Hematopoietic multipotent progenitor cell treated with erythropoietin and hydrocortisone succinate and interleukin-3 and kit ligand, for 17 days (in vitro differentiated cells): ENCODE measurements around the gene RPS6KL1.

Experiments used
- DNase-seq: peaks from one replicate; pipeline ENCODE4 v3.0.0-alpha.2; 2015; ENCODE audit warnings: low spot score

RPS6KL1 gene

DNA sequence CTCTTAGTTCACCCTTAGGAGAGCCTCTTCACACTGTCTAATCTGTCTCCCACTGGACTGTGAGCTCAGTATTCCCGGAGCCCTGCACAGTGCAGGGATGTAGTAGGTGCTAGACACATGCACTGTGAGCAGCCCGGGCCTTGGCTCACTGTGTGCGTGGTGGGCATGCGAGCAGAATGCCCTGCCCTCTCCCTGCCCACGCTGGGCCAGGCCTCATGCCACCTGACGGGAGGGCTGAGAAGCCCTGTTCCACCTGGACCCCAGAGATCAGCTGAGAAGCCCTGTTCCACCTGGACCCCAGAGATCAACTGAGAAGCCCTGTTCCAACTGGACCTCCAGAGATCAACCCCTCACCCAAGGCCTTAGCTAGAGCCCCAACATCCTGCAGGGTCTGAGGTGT lies 10.9 kb downstream of the RPS6KL1 start:
- DNase-seq = no peak

DNA sequence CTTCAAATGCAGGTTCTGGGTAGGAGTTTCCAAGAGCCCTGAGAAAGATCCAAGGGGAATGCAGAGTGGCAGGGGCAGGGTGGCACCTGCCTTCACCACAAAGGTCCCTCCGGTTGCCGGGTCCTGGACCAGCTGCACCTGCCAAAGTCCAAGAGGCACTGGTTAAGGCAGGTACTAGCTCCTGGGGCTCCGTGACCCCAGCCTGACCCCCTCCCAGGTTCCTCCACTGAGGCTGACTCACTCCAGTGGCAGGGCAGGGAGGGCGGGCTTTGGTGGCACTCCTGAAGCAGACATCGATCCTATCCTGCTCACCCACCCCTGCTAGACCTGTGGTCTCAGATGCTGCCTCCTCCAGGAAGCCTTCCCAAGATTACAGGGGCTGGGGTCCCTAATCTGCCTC lies 11.4 kb downstream of the RPS6KL1 start:
- no peak for DNase-seq

DNA sequence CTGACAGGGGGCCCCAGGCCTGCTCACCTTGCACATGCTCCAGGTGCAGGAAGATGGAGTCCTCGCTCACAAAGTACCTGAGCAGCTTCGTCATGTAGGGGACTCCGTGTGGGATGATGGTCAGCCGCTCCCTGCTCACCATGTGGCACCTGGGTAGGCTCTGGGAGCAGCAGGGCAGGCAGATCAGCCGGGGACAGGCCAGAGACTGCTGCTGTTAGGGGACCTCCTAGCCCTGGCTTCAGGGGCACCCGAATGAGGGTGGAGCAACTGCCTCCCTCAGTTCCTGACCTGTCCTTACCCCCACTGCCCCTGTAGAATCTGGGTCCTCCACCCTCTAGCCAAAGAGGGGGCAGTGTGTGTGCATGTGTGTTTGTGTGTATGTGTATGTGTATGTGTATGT lies 11.8 kb downstream of the RPS6KL1 start:
- no peak for DNase-seq

DNA sequence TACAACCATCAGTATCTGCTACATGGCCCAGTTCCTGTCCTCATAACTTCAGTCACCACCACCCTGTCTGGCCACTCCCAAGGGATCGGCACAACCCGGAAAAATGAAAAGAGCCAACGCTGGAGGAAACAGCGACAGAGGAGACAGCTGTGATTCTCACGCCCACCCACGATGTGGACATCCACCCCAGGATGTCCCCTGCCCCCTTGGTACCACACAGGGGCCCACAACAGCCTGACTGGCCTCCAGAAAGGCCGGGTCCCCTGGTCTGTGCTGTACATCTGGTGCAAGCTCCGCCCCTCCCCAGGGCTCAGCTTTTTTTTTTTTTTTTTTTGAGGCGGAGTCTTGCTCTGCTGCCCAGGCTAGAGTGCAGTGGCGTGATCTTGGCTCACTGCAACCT lies 12.5 kb downstream of the RPS6KL1 start:
- no peak for DNase-seq

DNA sequence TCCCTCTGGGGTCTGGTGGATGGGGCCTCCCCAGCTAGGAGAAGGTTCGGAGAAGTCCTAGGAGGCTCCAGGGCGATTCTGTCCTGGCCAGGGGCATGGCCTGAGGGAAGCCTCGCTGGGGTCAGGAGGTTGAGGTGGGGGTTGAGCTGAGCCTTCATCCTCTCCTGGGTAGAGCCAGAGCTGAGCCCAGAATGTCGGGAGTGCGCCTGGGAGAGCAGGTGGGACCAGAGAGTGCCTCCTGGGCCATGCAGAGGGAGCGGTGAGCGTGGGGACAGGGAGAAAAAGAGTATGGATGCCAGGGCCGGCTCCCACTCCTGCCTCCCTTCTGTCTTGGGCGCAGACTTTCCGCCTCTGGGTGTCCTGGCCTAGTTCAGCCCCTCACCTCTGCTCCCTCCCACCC lies 13.1 kb downstream of the RPS6KL1 start:
- DNase-seq = no peak

DNA sequence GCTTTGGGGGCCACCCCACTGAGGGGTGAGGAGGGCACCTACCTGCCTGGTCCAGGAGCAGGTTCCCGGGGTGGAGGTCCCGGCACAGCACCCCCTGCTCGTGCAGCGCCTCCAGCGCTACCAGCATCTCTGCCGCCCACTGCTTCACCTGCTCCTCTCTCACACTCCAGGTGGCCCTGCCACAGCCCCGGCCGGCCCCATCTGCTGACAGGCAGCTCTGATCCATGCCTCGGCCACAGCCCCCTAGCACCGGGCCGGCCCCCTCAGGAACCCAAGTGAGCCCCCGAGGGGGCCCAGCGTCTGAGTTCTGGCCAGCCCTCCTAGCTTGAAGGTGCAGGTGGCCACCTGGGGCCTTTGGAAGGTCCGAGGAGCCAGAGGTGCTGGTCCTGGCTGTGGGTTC lies 13.6 kb downstream of the RPS6KL1 start:
- DNase-seq = no peak

DNA sequence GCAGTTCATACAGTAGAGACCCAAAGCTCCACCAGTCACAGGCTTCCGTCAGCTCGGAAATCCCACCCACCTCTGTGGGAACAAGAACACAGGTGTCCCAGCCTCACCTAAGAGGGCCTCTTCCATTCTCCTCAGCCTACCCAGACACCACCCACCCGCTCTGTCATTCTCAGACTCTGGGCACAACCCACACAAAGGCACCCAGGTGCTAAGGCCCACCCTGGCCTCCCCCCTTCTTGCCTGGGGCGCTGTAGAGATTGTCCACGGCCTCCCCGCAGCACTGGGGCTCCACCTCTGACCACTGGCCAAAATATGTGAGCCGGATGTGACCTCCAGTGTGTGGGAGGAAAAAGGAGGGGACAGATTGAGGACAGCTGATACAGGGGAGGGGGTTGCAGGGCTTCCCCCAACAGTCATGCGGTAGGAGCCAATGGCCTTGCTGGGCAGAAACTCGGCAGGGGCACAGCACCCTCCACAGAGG lies 14.2 kb downstream of the RPS6KL1 start:
- DNase-seq = no peak

DNA sequence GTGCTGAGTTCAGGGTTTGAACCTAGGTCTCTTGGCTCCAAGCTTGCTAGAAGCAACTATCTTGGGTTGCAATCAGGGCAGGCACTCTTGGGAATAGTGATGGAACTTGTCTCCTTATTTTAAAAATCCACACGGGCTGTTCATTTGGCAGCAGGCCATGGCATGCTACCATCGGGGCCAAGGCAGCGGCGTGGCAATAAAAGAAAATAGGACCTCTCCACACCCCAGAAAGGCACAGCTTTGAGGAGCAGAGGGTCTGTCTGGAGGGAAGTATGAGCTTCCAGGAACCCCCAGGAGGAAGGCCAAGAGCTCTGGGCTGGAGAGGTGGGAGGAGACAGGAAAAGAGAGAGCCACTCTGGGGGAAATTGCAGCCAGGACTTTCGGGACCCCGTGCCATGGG lies 15.3 kb downstream of the RPS6KL1 start:
- DNase-seq = no peak

DNA sequence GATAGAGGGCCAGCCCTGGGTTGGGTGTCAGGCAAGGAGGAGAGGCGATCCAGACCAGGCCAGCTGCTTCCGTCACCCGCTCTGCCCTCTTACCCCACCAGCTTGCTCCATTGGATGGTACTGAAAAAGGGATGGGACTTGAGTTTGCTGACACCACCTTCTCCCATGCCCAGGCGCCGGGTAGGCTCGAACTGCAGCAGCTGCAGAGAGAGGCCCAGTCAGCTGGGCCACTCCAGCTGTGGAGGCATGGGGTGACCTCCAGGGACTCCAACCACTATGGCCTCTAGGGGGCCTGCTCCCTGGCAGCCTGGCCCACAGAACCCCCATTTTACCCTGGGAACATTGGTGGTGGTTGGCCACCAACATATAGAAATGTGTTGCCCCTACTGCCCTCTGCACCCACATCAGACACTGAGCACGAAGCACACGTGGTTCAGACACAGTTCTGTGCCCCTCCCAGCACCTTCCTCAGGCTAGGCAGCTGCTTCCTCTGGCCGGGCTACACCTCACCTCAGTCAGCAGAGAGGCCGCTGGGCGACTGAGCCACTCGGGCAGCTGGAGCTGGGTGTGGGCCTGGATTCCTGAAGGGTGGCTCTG lies 16.0 kb downstream of the RPS6KL1 start:
- no peak for DNase-seq

DNA sequence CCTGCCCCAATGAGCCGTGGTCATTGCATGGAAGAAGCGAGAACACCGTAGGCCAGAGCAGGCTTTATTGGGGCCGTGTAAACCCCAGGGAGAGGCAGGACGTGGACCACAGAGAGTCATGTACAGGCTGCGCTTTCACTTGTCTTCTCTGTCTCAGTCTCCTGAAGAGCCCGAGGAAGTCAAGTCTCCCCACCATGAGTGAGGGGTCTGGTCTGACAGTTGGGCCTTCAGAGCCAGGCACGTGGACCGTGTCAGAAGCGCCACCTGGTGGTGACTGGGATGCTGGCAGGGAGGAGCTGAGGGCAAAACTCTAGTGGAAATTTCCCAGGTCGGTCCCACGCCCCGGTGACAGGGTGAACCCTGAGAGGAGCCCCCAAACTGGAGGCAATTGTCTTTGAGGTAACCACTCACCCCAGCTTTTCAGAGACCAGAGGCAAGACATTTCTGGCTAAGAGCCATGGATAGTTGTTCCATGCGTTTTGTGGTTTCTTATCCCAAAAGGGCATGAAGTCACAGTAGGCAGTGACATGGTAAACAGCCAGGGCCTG lies 17.4 kb downstream of the RPS6KL1 start:
- DNase-seq = peak; percentile 81

DNA sequence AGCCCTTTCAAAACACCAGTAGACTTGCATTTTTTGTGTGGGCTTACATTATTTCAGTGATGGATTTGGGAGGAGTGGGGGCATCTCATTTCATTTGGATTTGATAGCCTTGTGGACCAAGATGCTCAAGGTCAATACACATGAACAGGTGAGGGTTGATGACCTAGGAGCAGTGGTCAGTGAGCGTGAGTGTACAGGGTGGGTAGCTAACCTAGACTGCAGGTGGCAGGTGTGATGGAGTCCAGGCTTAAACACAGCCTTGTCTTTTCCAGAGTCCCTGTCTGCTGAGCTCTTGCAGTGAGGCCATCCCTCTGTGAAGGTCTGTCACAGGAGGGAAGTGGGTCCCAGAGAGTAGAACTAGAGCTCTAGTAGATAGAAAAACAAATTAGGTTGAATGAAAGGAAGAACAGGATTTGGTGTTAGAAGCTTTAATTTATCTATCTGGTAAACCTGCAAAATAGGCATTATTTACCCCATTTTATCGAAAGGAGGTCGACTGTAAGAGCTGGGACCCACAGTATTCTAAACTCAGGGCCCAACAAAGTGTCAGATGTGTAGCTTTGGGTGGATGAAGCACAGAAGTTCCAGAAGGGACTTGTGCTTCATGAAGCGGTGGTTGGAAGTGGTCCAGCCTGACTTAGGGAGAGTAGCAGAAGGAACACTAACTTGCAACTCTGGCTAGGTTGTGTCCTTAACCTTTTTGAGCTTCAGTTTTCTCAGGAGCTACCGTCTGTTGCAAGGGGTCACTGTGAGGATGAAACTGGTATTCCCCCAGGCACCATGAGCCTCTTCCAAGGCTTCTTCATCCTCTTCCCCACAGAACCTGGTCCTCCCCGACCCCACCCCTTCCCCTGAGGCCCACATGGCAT lies 18.2 kb downstream of the RPS6KL1 start:
- DNase-seq = no peak

DNA sequence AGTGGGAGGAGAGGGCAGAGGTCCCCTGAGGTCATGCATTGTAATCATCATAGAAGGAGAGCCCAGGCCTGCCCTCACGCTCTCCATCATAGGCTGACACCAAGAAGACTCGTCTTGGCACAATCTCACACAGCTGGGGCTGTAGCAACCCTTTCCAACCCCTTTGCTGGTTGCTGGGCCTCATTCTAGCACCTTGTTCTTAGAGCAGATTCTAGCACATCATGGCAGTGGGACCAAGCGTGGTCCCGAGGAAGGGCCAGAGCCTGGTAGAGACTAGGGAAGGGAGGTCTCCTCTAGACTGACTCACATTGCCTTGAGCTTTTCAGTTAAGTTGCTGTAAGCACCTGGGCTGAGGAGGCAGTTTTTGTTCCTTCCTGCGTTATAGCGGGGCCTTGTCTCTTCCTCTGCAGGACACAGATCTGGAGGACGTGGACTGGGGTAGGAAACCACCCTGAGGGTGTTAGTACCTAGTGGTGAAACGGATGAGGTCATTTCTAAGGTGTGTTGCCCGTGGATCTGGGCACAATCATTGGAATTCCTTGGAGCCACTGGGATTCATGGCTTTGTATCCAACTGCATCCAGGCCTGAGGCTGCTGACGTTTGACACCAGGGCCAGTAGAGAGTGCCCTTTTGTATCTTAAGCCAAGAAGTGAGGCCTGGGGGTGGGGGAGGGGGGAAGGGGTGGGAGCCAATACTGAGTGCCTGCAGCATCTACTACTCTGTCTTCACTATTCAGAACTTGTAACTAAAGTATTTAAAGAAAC lies 19.9 kb downstream of the RPS6KL1 start:
- DNase-seq = no peak

DNA sequence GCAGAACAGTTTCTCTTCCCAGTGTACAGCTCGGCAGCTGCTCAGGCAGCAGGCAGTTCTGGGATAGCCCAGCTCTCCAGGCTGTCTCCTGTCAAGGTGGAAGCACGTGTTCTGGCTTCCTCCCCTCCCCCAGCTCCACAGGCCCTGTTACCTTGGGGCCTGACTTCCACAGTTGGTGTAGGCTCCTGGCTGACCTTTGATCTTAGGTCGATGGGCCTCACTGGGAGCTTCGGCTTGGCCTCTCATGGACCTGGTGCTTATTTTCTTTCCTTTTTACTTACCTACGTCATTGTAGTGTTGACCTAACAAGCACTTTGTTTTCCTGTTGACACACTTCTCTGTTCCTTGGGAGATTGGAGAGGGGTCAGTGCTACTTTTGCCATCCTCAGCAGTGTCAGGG lies 24.4 kb downstream of the RPS6KL1 start:
- no peak for DNase-seq

DNA sequence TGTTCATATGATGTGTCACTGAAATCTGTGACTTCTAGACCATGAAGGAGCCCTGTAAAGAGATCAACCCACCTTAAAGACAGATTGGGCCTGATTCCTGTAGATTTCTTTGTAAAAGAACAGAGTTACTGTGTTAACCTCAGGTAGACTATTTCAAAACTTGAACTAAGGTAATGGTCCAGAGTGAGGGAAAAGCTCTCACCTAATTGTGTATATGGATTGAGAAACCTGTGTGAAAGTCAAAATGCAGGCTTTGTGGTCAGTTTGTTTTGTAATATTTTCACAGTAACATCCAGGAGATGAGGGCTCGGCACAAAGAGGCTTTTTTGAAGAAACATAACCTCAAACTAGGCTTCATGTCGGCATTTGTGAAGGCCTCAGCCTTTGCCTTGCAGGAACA lies 25.0 kb downstream of the RPS6KL1 start:
- DNase-seq = no peak

DNA sequence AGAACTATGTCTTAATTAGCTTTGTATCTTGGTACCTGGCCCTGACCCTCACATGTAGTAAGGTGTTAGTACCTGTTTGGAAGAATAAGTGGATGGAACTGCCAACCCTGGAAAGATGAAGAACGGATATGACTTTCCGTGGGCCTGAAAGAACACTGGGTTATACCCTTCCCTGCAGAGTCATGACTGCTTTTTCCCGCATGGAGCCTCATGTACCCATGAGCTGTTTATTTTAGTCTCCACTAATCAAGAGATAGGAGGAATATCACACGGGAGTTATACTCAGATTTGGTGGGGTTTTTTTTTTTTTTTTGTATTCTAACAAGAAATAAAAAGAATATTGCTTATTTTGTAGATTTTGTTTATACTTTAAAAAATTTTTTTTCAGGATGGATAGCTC lies 25.4 kb downstream of the RPS6KL1 start:
- no peak for DNase-seq

DNA sequence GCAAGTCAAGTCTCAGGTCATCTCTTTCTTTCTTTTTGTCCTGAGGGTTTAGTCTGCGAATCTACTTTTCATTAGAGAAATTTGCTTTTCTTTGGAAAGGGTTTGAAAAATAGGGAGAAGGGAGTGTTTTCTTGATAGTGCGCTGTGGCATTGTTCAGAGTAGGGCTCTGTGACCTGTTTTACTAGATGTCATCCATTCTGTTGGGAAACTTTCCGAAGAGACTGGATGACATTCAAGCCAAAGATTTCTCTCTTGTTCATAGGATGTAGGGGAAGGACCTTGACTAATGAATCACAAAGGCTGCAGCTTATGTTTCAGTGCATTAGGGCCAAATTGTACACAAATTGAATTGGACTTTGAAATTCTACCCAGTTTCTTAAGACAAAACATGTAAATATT lies 26.7 kb downstream of the RPS6KL1 start:
- DNase-seq = no peak

DNA sequence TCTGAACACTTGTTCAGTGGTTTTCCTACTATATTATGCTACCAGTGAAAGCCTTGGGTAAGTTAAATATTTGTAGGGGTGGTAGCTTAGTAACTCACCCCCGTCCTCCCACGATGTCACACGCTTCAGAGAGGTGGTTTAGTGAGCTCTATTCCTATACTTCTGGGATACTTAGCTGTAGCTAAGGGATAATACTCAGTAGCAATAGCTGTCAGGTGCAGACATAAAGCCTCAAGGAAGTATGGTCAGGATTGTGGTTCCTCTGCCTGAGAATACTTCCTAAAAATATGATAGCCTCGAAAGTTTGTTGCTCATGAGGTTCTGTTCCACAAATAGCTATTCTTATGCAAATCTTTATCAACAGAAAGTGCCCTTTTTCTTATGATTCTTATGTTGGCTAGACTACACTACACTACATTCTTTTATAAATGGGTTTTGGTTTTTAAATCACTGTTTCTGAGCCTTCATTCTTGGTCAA lies 29.4 kb downstream of the RPS6KL1 start:
- no peak for DNase-seq

DNA sequence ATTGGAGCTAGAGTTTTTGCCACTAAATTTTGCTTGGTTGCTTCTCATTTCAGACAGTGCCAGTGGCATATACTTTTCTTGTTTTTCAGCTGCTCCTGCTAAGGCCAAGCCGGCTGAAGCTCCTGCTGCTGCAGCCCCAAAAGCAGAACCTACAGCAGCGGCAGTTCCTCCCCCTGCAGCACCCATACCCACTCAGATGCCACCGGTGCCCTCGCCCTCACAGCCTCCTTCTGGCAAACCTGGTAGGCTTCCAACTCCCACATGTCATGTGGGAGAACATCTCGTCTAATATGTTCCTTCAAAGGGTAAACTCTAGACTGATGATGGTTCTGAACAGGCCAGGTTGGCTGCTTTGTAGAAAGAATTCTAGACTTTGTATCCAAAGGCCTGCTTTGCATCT lies 30.3 kb downstream of the RPS6KL1 start:
- no peak for DNase-seq

DNA sequence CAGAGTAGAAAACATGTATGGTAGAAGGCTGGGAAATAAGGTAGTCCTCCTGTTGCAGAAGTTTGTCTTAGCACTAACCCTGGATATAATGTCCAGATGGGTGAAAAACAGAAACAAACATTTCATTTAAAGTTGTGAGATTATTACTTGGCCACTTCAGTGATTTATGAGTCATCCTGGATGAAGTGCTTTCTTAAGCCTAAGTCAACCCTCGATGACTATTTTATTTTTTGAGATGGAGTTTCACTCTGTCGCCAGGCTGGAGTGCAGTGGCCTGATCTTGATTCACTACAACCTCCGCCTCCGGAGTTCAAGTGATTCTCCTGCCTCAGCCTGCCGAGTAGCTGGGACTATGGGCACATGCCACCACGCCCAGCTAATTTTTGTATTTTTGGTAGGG lies 31.2 kb downstream of the RPS6KL1 start:
- DNase-seq = no peak

DNA sequence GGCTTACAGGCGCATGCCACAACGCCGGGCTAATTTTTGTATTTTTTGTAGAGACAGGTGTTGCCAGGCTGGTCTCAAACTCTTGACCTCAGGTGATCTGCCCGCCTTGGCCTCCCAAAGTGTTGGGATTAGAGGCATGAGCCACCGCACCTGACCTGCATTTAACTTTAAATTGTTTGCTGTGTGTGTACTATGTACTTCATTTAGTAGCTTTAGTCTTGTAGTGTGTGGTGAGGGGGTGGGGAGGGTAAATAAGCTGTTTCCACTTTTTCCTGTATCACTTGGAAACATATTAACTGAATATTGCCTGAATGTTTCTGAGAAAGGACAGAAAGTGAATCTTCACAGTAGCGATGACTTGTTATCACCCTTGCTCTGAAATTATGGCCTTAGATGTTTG lies 32.8 kb downstream of the RPS6KL1 start:
- no peak for DNase-seq

DNA sequence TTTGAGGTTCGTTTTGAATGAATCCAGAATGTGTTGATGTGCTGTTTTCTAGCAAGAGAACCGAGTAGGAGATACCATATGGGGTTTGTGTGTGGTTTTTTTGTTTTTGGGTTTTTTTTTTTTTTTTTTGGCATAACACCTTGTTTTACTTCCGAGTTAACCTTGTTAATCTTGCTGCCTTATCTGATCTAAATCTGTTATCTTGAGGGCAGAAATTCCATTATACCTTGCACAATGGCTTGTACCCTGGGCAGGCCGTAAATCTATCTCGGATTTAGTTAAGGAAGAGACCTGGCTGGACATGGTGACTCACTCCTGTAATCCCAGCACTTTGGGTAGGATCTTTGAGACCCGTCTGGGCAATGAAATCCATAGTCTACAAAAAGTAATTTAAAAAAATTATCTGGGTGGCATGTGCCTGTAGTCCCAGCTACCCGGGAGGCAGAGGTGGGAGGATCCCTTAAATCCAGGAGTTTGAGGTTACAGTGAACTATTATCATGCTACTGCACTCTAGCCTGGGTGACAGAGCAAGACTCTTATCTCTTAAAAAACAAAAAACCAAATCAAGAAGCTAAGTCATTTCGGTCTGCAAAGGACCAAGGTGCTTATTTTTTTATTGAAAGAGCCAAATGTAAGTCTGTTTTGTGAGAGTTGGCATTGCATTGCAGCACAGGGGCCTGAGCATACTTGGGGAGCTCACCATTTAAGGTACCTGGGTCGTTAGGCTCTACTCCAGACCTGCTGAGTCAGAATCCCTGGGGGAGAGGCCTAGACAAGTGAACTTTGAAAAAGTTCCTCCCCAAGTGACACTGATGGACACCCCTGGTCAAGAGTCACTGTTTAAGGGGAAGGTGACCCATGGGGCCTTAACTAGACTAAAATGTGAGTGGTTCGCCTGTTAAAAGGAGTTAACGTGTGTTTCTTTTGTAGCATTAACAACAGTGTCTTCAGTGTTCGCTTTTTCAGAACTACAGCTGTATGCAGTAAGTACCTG lies 34.6 kb downstream of the RPS6KL1 start:
- DNase-seq = peak; percentile 51
